ENCODE results near the gene RTN4IP1. TPM values are rescaled to one million over a fixed set of nuclear protein-coding genes. Genes with fewer than 3 reads are reported as not detected.
"Not testable (repeated sequence)": the region's sequence is repeated elsewhere in the genome, so short reads cannot be mapped to it uniquely, and the experiment has no call there.

The RTN4IP1 gene
- total RNA-seq, 1 donor from 2014 or later = 17.0 TPM

DNA sequence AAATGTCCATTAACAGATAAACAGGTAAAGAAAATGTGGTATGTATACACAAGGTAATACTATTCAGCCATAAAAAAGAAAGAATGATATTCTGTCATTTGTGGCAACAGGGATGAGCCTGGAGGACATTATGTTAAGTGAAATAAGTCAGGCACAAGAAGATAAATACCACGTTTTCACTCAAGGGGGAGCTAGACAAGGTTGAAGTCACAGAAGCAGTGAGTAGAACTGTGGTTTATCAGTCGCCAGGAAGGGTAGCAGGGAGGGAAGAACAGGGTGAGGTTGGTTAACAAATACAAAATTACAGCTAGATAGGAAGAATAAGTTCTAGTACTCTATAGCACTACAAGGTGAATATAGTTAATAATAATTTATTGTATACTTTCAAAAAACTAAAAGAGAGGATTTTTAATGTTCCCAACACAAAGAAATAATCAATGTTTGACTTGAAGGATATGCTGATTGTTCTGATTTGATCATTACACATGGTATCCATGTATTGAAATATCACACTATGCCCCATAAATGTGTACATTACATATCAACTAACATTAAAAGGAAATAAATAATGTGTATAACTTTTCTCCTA is 21.1 kb downstream of the RTN4IP1 start:
- intact Hi-C loops (cut with DNase I) = loop anchor here (5.0 kb wide), 1 partner anchor 369 kb away; no protein-coding TSS in a partner anchor
- ATAC-seq = no peak

DNA sequence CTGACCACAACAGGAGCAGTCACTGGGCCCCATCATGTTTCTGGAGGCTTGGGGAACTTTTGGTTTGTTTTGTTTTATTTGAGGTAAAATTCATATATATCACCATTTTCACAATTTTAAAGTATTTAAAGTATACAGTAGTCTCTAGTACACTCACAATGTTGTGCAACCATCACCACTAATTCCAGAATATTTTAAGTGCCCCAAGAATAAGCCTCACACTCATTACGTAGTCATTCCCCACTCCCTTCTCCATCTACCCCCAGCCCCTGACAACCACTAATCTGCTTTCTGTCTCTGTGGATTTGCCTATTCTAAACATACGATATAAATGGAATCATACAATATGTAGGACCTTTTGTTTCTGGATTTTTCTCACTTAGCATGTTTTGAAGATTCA is 29.0 kb downstream of the RTN4IP1 start:
- DNase-seq (ENCODE audit: missing footprints) (no peak), ATAC-seq (no peak)
- intact Hi-C loops (cut with DNase I) = no loop called here

More for the DNA sequence above, 21.1 kb downstream of the RTN4IP1 start:
- DNase-seq (ENCODE audit: missing footprints) = no peak

DNA sequence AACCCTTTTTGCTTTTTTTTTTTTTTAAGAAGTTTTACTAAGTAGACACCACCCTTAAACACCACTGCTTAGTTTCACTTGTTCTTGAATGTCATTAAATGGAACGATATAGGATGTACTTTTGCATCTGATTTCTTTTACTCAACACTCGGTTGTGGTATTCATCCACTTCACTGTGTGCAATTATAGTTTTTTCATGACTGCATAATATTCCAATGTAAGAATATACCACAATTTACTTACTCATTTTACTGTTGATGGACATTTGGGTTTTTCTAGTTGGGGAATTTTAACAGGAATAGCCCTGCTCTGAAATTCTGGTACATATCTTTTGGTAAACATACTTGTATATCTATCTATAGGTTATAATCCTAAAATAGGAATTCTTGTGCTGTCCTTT is 29.9 kb downstream of the RTN4IP1 start:
- ATAC-seq = no peak
- intact Hi-C loops (cut with DNase I) = no loop called here
- no peak for DNase-seq (ENCODE audit: missing footprints)

DNA sequence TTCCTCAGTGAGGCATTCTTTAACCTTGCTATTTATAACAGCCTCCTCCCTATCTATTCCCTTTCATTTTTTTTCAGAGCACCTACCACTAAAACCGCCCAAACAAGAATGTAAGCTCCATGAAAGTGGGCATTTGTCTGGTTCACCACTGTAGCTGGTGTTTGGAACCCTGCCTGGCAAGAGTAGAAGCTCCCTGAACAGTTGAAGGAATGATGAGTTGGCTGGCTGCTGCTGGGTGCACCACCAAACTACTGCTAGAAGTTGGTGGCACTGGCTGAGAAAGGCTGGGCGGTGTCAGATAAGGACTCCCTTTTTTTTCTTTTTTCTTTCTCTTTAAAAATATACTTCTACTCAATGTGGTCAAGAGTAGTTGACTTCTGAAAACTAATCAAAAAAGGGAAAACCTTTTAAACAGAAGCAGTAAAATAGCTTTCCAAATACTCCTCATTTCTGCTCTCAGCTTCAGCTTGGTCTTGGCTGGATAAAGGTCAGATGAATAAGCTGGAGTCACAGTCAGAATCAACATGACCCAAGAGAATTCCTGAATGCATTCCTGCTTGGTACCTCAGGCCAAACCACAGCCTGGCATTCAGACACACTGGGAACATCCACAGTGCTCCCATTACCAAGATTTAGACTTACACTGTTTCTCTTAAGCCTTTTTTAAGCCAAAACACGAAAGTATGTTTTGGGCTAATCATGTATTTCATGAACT is 38.0 kb downstream of the RTN4IP1 start:
- ATAC-seq = no peak
- intact Hi-C loops (cut with DNase I) = no loop called here
- no peak for DNase-seq (ENCODE audit: missing footprints)

DNA sequence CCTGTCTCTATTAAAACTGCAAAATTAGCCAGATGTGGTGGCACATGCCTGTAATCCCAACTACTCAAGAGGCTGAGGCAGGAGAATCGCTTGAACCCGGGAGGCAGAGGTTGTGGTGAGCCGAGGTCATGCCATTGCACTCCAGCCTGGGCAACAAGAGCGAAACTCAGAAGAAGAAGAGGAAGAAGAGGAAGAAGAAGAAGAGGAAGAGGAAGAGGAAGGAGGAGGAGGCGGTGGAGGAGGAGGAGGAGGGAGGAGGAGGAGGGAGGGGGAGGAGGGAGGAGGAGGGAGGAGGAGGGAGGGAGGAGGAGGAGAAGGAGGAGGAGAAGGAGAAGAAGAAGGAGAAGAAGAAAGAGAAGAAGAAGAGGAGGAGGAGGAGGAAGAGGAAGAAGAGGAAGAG is 40.4 kb downstream of the RTN4IP1 start:
- DNase-seq (ENCODE audit: missing footprints); intact Hi-C loops (cut with DNase I); ATAC-seq: not testable (repeated sequence)

DNA sequence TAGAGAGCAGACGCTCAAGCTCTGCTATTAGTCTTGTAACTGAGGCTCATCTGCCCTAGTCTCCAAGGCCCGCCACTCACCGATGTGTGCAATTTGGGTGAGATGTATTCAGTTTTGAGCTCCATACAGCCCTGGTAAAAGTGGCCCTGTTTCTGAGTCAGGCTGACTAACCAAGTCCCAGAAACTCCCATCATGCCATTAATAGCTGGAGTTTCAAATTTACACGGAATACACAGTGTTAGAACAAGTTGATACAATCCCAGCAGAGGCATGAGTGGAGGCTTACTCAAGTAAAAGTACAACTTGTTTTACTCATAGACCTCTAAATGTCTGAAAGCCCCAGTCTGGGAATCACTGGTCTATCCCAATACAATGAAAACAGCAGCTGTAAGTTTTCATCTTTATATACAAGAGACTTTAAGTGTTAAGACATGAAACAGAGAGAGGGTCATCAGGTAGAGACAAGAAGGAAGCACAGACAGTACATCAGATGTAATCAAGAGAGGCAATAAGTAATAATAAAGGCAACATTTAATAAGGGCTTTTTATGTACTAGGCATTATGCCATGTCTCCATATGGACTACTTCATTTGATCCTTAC is 42.4 kb downstream of the RTN4IP1 start:
- ATAC-seq (no peak), DNase-seq (ENCODE audit: missing footprints) (no peak)
- intact Hi-C loops (cut with DNase I) = no loop called here

DNA sequence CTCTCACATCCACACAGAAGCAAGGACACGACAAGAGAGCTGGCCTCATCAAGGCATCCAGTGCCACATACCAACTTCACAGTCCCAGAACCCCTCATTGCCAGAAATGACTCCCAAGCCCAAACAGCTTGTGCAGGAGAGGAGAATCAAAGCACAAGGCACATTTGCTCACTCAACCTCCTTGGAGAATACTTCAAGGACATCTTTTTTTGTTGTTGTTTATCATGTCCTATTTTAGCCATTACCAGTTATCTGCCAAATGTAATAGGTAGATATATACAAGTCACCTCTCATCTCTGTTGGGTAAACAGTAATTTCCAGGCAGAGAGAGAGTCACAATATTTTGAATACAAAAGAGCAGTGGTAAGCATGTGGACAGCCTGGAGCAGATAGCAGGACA is 47.8 kb downstream of the RTN4IP1 start:
- ATAC-seq = no peak
- intact Hi-C loops (cut with DNase I) = no loop called here
- no peak for DNase-seq (ENCODE audit: missing footprints)

DNA sequence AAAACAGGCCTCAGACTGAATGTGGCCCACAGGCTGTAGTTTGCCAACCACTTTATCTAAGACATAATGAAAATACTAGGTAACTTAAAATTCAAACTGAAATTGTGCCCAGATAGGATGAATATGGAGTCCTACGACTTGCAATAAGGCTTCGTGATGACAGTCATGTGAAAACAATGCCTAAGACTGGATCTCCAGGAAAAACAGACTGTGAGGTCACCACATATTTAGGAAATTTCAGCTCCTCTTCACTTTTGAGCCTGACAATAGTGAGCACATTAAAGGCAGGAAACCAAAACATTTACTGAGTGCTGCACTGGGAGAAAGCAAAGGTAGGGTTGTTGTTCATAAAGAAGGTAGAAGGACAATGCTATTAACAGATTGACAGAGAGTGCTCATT is 50.0 kb downstream of the RTN4IP1 start:
- intact Hi-C loops (cut with DNase I) = no loop called here
- ATAC-seq (no peak), DNase-seq (ENCODE audit: missing footprints) (no peak)

DNA sequence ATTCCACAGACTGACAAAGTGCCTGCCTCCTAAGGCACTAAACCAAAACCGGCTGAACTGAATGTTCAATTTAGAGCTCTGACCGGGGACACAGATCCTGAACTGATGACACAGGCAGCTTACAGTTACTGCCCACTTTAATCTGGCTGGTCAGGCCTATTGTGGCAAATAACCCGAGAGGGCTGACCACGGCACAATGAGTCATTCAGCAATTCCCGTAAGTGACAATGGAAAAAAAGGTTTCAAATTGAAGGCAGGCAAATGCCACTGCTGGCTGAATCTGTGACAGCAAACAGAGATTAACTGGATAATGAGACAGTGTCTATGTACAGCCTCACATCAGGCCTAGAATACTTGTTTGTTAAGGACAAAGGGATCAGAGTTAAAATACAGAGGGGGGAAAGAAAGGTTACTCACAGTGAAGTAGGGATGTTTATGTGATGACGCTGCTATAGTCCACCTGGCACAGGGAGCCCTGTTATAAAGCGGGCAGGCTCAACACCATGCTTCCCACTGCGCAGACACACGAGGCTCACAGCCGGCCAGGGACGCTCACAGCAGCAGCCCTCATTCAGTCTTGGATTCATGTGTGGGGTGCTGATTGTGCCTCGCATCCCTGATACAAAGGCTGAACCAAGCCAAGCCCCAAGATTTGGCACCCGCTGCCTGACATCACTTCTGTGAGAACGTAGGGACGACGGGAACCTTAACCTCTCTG is 54.4 kb downstream of the RTN4IP1 start:
- ATAC-seq (no peak), DNase-seq (ENCODE audit: missing footprints) (no peak)
- intact Hi-C loops (cut with DNase I) = no loop called here

DNA sequence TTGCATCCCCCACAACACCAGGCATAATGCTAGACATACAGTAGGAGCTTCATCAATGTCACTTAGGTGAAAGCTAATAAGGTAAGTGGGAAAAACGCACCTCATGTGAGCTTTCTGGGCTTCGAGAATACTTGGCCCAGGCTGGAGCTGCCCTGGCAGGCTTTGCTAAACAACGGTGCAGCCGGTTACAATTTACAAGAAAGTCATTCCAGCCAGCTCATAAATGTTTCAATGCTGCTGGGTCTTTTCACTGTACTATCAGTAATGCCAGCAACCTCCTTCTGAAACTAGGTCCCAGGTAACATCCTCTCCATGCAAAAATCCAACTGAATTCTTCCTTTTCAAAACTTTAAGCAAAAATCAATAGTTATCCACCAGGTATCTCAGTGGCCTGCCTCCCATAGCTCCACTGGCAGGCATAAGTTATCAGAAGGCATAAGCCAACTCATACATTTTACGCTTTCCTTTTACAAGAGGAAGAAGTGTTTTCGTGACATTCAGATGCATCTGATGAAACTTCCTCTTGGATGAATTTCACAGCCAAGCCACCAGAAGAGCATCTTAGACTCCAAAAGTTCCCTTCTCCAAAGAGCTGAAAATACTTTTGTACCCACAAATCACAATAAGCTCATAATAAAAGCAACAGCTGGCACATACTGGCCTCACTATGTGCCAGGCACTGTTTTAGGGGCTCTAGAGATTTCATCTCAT is 56.3 kb downstream of the RTN4IP1 start:
- intact Hi-C loops (cut with DNase I) = no loop called here
- ATAC-seq = no peak

DNA sequence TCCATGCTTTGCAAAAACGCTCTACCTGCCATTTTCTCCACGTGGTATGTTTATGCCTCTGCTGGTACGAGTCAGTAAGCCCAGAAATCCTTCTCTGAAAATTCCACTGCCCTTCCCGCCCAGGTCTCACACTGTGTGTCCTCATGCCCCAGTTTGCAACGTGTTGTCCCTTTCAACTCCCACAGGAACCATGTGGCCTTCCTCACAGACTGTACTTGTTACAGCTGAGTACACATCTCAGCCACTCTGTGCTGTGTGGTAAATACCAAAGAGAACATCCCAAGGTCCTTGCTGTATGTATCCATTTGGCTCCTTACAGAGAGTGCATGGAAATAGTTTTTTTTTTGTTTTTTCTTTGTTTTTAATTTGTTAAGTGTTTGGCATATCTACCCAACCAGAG is 56.9 kb downstream of the RTN4IP1 start:
- intact Hi-C loops (cut with DNase I) = no loop called here
- ATAC-seq = no peak

More for the DNA sequence above, 56.3 kb downstream of the RTN4IP1 start:
- DNase-seq (ENCODE audit: missing footprints) = no peak

DNA sequence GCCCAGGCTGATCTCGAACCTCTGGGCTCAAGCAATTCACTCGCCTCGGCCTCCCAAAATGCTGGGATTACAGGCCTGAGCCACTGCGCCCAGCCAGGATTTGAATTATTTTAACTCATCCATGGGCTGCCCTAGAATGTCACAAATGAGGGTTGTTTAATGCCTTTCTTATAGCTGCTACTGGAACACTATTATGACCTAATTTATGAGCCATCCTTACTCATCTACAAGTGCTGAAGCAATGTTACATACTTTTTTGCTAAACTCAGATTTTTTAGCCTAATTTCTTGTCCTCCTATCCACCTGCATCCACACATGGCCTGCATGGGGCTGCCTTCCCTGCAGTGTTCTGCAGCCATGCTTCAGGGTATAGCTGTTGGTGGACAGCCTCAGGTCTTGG is 59.9 kb downstream of the RTN4IP1 start:
- DNase-seq (ENCODE audit: missing footprints) (no peak), ATAC-seq (no peak)
- intact Hi-C loops (cut with DNase I) = loop anchor here (5.0 to 10.0 kb wide), 2 partner anchors 232 to 405 kb away; partner anchors contain the start of gene CD24

More for the DNA sequence above, 56.9 kb downstream of the RTN4IP1 start:
- no peak for DNase-seq (ENCODE audit: missing footprints)

DNA sequence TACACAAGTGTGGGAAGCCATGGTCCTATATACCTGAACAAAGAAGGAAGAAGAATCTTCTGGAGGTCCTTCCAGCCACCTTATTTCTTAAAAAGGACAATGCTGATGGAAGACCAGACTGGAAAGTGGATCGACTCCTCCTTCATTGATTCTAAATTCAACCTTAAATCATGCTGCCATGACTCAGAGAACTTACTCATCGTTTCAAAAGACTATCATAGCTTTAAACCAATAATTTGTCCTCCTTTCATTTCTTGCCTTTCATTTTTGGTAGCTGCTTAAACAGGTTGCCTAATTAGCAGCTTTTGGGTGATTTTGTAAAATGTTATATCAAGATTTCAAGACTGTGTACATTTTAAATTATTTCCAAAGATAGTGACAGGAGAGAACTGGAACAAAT is 60.8 kb downstream of the RTN4IP1 start:
- ATAC-seq = no peak
- DNase-seq (ENCODE audit: missing footprints) = no peak
- intact Hi-C loops (cut with DNase I) = loop anchor here (5.0 to 10.0 kb wide), 2 partner anchors 231 to 406 kb away; partner anchors contain the start of gene CD24

DNA sequence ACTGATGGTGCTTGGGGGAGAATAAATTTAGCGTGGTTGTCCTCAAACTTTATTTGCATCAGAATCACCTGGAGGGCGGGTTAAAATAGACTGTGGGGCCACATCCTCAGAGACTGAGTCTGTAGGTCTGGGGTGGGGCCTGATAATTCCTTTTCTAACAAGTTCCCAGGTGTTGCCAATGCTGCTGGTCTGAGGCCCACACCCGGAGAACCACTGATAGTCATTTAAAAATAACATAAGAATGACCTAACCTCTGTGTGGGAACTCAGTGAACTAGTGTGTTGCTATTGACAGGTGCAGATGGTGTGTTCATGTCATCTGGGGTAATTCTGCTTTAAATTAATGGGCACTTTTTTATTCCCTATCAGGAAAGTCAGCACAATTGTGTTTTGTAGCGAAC is 64.8 kb downstream of the RTN4IP1 start:
- ATAC-seq = peak; percentile 57

DNA sequence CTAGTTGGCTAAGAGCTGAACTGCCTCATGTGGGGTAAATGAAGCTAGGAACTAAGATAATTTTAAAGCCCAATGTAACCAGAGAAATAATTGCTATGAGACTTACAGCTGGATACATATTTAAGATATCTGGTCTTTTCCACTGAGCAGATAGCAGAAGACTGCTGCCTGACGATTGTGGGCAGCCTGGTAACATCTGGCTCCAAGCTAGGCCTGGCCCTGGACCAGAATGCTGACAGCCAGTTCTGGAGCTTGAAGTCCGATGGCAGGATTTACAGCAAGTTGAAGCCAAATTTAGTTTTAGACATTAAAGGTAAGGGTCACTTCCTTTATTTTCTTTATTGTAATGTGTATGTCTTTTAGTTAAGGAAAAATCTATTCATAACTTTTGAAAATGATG is 65.7 kb downstream of the RTN4IP1 start:
- DNase-seq (ENCODE audit: missing footprints) (no peak), ATAC-seq (peak; percentile 74)
- intact Hi-C loops (cut with DNase I) = loop anchor here (10.0 kb wide), 1 partner anchor 411 kb away; the partner anchor contains the start of gene CD24

More for the DNA sequence above, 64.8 kb downstream of the RTN4IP1 start:
- DNase-seq (ENCODE audit: missing footprints) = no peak
- intact Hi-C loops (cut with DNase I) = loop anchor here (10.0 kb wide), 1 partner anchor 410 kb away; the partner anchor contains the start of gene CD24

DNA sequence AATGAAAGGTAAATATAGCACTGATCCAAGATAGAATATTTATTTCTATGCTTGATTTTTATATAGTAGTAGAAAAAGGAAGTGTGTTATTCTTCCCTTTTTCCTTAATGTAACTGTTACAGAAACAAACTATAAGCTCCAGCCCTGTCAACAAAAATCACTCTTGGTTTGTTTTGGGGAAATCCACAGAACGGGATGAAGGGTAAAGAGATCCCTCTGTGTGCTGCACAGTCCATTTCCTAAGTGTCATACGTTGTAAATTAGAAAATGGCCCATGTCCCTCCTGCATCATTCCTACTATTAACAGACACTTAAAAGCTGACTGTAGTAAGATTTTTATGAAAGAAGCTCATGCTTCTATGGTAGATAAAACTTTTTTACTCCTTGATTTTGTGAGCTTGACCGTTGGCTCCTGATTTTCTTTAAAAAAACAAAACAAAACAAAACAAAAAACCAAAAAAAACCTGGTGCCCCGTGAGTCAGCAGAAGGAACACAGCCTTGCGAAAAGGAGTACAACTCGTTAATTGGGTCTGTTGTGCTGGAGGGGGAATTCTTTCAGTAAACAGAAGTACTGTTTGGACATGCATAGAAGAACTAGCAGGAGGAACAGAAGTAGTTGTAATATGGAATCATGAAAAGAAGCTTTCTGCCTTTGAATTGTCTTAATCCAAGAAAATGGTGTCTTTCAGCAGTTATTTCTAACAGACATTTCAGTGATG is 67.5 kb downstream of the RTN4IP1 start:
- ATAC-seq = no peak
- DNase-seq (ENCODE audit: missing footprints) = no peak
- intact Hi-C loops (cut with DNase I) = loop anchor here (10.0 kb wide), 1 partner anchor 413 kb away; the partner anchor contains the start of gene CD24

DNA sequence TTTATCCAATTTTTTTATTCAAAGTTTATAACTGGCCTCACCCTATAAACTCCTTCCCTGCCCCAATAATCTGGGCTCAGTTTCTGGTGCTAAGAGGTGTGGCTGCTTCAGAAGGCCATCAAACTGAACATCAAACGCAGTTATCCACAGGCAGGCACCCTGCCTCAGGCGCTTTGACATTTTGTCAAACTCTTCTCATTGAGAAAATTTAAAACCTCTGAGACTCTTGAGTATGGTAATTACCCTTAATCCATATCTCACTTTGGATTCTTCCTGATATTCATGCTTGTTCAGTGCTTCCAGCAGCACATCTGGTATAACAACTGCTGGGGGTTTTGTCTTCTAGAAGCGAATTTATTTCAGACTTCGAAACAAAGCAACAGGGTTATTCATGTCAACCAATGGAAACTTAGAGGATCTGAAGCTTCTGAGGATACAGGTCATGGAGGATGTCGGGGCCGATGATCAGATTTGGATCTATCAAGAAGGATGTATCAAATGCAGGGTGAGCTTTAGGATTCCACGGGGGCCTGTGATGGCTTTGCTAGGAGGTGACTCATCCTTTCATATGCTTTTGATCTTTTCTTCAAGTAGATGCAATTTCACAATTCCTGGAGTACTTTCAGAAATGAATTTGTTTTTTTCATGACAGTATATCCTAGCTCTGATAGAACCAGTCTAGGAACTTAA is 68.2 kb downstream of the RTN4IP1 start:
- ATAC-seq = no peak
- intact Hi-C loops (cut with DNase I) = loop anchor here (10.0 kb wide), 1 partner anchor 414 kb away; the partner anchor contains the start of gene CD24
- DNase-seq (ENCODE audit: missing footprints) = no peak
